HG02678 (cell line): ENCODE results near the gene PPM1D.

ENCODE experiments used
- ATAC-seq: cut with Tn5 transposase; IDR thresholded peaks from one replicate; pipeline ENCODE4 v1.9.1; 2021; ENCODE audit warnings: mild to moderate bottlenecking, moderate library complexity; ENCODE audit not compliant: unreplicated experiment

The PPM1D gene

GRCh38 chr17:60618080-60618479 is 18.1 kb downstream of the PPM1D start:
- ATAC-seq: no peak

- no peak for ATAC-seq
Observed at GRCh38 chr17:60618854-60619526, 19.0 kb downstream of the PPM1D start.

GRCh38 chr17:60622961-60623360 is 23.0 kb downstream of the PPM1D start:
- no peak for ATAC-seq

- no peak for ATAC-seq
Observed at GRCh38 chr17:60623415-60623814, 23.4 kb downstream of the PPM1D start.

GRCh38 chr17:60627124-60627523 is 27.1 kb downstream of the PPM1D start:
- no peak for ATAC-seq

GRCh38 chr17:60628252-60628889 is 28.4 kb downstream of the PPM1D start:
- no peak for ATAC-seq

GRCh38 chr17:60629120-60629519 is 29.1 kb downstream of the PPM1D start:
- ATAC-seq: no peak

GRCh38 chr17:60630352-60630751 is 30.4 kb downstream of the PPM1D start:
- no peak for ATAC-seq

GRCh38 chr17:60631119-60631518 is 31.1 kb downstream of the PPM1D start:
- ATAC-seq: no peak

GRCh38 chr17:60637683-60638082 is 37.7 kb downstream of the PPM1D start:
- ATAC-seq: no peak

- ATAC-seq: no peak
Observed at GRCh38 chr17:60639019-60639330, 39.0 kb downstream of the PPM1D start.

- no peak for ATAC-seq
Observed at GRCh38 chr17:60640503-60640902, 40.5 kb downstream of the PPM1D start.

- no peak for ATAC-seq
Observed at GRCh38 chr17:60641126-60641525, 41.1 kb downstream of the PPM1D start.

GRCh38 chr17:60641810-60642220 is 41.8 kb downstream of the PPM1D start:
- ATAC-seq: no peak

- ATAC-seq: no peak
Observed at GRCh38 chr17:60645918-60646523, 46.0 kb downstream of the PPM1D start.

GRCh38 chr17:60646701-60647100 is 46.7 kb downstream of the PPM1D start:
- ATAC-seq: no peak

- no peak for ATAC-seq
Observed at GRCh38 chr17:60647705-60648104, 47.7 kb downstream of the PPM1D start.

GRCh38 chr17:60652454-60653247 is 52.7 kb downstream of the PPM1D start:
- peak; percentile 95 for ATAC-seq

GRCh38 chr17:60653569-60653968 is 53.6 kb downstream of the PPM1D start:
- no peak for ATAC-seq

- no peak for ATAC-seq
Observed at GRCh38 chr17:60656499-60656898, 56.5 kb downstream of the PPM1D start.

GRCh38 chr17:60659156-60659555 is 59.2 kb downstream of the PPM1D start:
- no peak for ATAC-seq

GRCh38 chr17:60661489-60661888 is 61.5 kb downstream of the PPM1D start:
- no peak for ATAC-seq
